ENCODE results near the gene STT3B. TPM values are rescaled to one million over a fixed set of nuclear protein-coding genes. Genes with fewer than 3 reads are reported as not detected.

The STT3B gene
- total and polyA plus RNA-seq, 2 of the 13 experiments (the other 11 are each of a cell fraction or from before 2014, with no cell fraction given), result 85.0 to 205 TPM

GRCh38 chr3:31525532-31525931 is 7.2 kb upstream of the STT3B start (continued):
- TF ChIP-seq FOXA3 (CRISPR knock-in tag; IDR thresholded peaks at IDR 0.05), result no peak
- TF ChIP-seq ATF6 (CRISPR knock-in tag; conservative IDR thresholded peaks at IDR 0.05), result no peak
- TF ChIP-seq CENPBD1 (CRISPR knock-in tag; IDR thresholded peaks at IDR 0.05; ENCODE audit: borderline replicate concordance, low read depth), result no peak
- no peak for TF ChIP-seq ZNF34 (CRISPR knock-in tag; IDR thresholded peaks at IDR 0.05; ENCODE audit: borderline replicate concordance)

- H3K4me1 ChIP-seq (ENCODE audit: insufficient read depth, low read length), result peaks cover 15% of the 10 kb centered on the region
- H3K79me2 ChIP-seq (ENCODE audit: insufficient read depth, low read length), result peaks cover 27% of the 10 kb centered on the region
- H3K27me3 ChIP-seq (ENCODE audit: control insufficient read depth in 1 of 2, insufficient read depth in 2 of 2, low read length in 2 of 2), result no peaks in the 10 kb centered on the region; a peak in 1 of 5 replicates
- POLR2A ChIA-PET, result no interaction called here
- H3K9ac ChIP-seq (ENCODE audit: insufficient read depth, low read depth, low read length), result no peak overlapping the region
- peaks cover 9% of the 10 kb centered on the region for H4K20me1 ChIP-seq (ENCODE audit: insufficient read depth, low read length)
- FAIRE-seq (no peak), ATAC-seq (no peak), DNase-seq (ENCODE audit: low spot score) (no peak)
- intact Hi-C loops (cut with micrococcal nuclease; ENCODE audit: unreplicated experiment) (no loop called here), in situ Hi-C loops (cut with HindIII; ENCODE audit: extremely low pct_ligation_motif_present, low pct_unique_long_range_greater_than_20kb) (no loop called here)
- no peak overlapping the region for H2AFZ ChIP-seq (ENCODE audit: low read length)
- H3K4me2 ChIP-seq (ENCODE audit: low read depth, low read length), result no peak overlapping the region
- CTCF ChIA-PET (ENCODE audit: low intra/inter-chr PET ratio, low total read pairs), result no interaction called here
- no TSS peak for BruUV-seq (replicated peaks)
- no peaks in the 10 kb centered on the region for H3K36me3 ChIP-seq (replicated peaks in 1 of 2; ENCODE audit: control insufficient read depth in 1 of 2, insufficient read depth in 2 of 2, low read length in 2 of 2)
- H3K9me3 ChIP-seq (ENCODE audit: low read length), result no peaks in the 10 kb centered on the region
- H3K4me3 ChIP-seq (replicated peaks in 1 of 3; ENCODE audit: insufficient read depth in 1 of 3, low read depth in 2 of 3, low read length in 3 of 3), result no peak overlapping the region
- whole genome bisulfite sequencing (ENCODE audit: low lambda C conversion rate), result 43% methylated on average over 1 of the region's 1 CpG
- H3K27ac ChIP-seq (ENCODE audit: extremely low read length, insufficient read depth, low read length), result no peak overlapping the region
- TF ChIP-seq PTBP1 (IDR thresholded peaks at IDR 0.05; ENCODE audit: low read depth, low read length, poor library complexity, severe bottlenecking) (no peak), SALL1 (CRISPR knock-in tag; IDR thresholded peaks at IDR 0.05) (no peak), ZNF350 (CRISPR knock-in tag; IDR thresholded peaks at IDR 0.05; ENCODE audit: borderline replicate concordance, low read depth) (no peak), ZNF615 (CRISPR knock-in tag; IDR thresholded peaks at IDR 0.05; ENCODE audit: borderline replicate concordance) (no peak), ZNF549 (CRISPR knock-in tag; IDR thresholded peaks at IDR 0.05) (no peak), TBX2 (CRISPR knock-in tag; IDR thresholded peaks at IDR 0.05; ENCODE audit: borderline replicate concordance) (no peak), GLI4 (CRISPR knock-in tag; IDR thresholded peaks at IDR 0.05; ENCODE audit: borderline replicate concordance) (no peak), ZNF274 (CRISPR knock-in tag; IDR thresholded peaks at IDR 0.05) (no peak), ZHX2 (IDR thresholded peaks at IDR 0.05; ENCODE audit: low read depth) (no peak), ZHX2 (CRISPR knock-in tag; IDR thresholded peaks at IDR 0.05; ENCODE audit: borderline replicate concordance) (no peak), DNMT1 (CRISPR knock-in tag; IDR thresholded peaks at IDR 0.05) (no peak), SETDB1 (CRISPR knock-in tag; IDR thresholded peaks at IDR 0.05; ENCODE audit: borderline replicate concordance) (no peak)
Observed at GRCh38 chr3:31529421-31529820, 3.3 kb upstream of the STT3B start.
